OCI-LY7 (cell line): ENCODE data around the gene ASIC3. TPM values are rescaled to one million over a fixed set of nuclear protein-coding genes. Genes with fewer than 3 reads are reported as not detected.

Experiments used
- BruUV-seq: library from RNA; stranded (reverse); fragments of 400-500 nt; replicated peaks from 2 replicates; lab custom pipeline; 2021; lab: Mats Ljungman, UMichigan
- CTCF ChIA-PET: fragments of 300-600 bp; sonication (Branson Sonifier 250); formaldehyde crosslinking; loops from one replicate; lab custom pipeline; 2022; ENCODE audit warnings: antibody characterized with exemption; ENCODE audit not compliant: unreplicated experiment; lab: Charles Lee
- POLR2A ChIA-PET: fragments of 300-600 bp; sonication (Branson Sonifier 250); formaldehyde crosslinking; loops from one replicate; lab custom pipeline; 2022; ENCODE audit warnings: antibody characterized with exemption; lab: Charles Lee
- DNase-seq: peaks from one replicate; pipeline ENCODE4 v3.0.0-alpha.2; 2015; ENCODE audit warnings: low spot score
- H2AFZ ChIP-seq: fragments of 200-600 bp; sonication (generic), shearing (Covaris generic); 2 replicates; pipeline ENCODE4 v1.6.1; 2014; ENCODE audit warnings: mild to moderate bottlenecking, antibody characterized with exemption, low read length, moderate library complexity
- H3K27ac ChIP-seq: fragments of 200-600 bp; sonication (generic); 2 replicates; pipeline ENCODE4 v1.5.1; 2014; ENCODE audit warnings: mixed run types, low read depth, mild to moderate bottlenecking, moderate library complexity, low read length, inconsistent platforms; ENCODE audit not compliant: poor library complexity, severe bottlenecking
- H3K36me3 ChIP-seq: fragments of 200-600 bp; sonication (generic); 2 replicates; pipeline ENCODE4 v1.6.1; 2014; ENCODE audit warnings: mild to moderate bottlenecking, antibody characterized with exemption, low read length, moderate library complexity, mixed read lengths; ENCODE audit not compliant: insufficient read depth
- H3K4me1 ChIP-seq: fragments of 200-600 bp; sonication (generic); 2 replicates; pipeline ENCODE4 v1.5.1; 2014; ENCODE audit warnings: mild to moderate bottlenecking, low read length; ENCODE audit not compliant: insufficient read depth, poor library complexity, severe bottlenecking
- H3K4me2 ChIP-seq: fragments of 200-600 bp; sonication (generic); 2 replicates; pipeline ENCODE4 v1.6.1; 2014; ENCODE audit warnings: mild to moderate bottlenecking, low read length
- H3K4me3 ChIP-seq: fragments of 200-600 bp; sonication (generic); 2 replicates; pipeline ENCODE4 v1.5.1; 2014; ENCODE audit warnings: mild to moderate bottlenecking, low read depth, low read length; ENCODE audit not compliant: poor library complexity, severe bottlenecking
- H3K79me2 ChIP-seq: fragments of 200-600 bp; sonication (generic); 2 replicates; pipeline ENCODE4 v1.6.1; 2016; ENCODE audit warnings: low read depth, mild to moderate bottlenecking, low read length, moderate library complexity, mixed read lengths; ENCODE audit not compliant: insufficient read depth
- H3K9me2 ChIP-seq: fragments of 200-600 bp; sonication (generic); 2 replicates; pipeline ENCODE4 v1.6.1; 2016; ENCODE audit warnings: mild to moderate bottlenecking, low read length, mixed read lengths; ENCODE audit not compliant: insufficient read depth
- H3K9me3 ChIP-seq: fragments of 200-600 bp; sonication (generic); 2 replicates; pipeline ENCODE4 v1.6.1; 2014; ENCODE audit warnings: mild to moderate bottlenecking, mixed run types, low read length, mixed read lengths
- H4K20me1 ChIP-seq: fragments of 200-600 bp; sonication (generic); 2 replicates; pipeline ENCODE4 v1.6.1; 2014; ENCODE audit warnings: mild to moderate bottlenecking, antibody characterized with exemption, low read length, moderate library complexity, mixed read lengths; ENCODE audit not compliant: insufficient read depth
- EZH2phosphoT487 ChIP-seq: fragments of 200-600 bp; sonication (generic); IDR thresholded peaks from 2 replicates; pipeline ENCODE4 v1.6.1; 2018; ENCODE audit warnings: low read depth, borderline replicate concordance, mild to moderate bottlenecking, mixed run types, antibody characterized with exemption, low read length, moderate library complexity, mixed read lengths
- intact Hi-C: fragments of 100-400 bp; cut with micrococcal nuclease; formaldehyde crosslinking; loops from one replicate; pipeline ENCODE4 v1.10.0; 2022; ENCODE audit not compliant: unreplicated experiment
- total RNA-seq, 2 experiments: library from RNA; depleted of rRNA in 1 of 2; stranded (reverse); fragments of >200 nt in 1 of 2; shearing (Covaris generic) in 1 of 2; gene quantifications; 2 replicates each; pipeline ENCODE4 v1.2.3, GENCODE V29; 2014 to 2022
- TF ChIP-seq, protein P1 (sequence below): fragments of 200-600 bp; sonication (generic); conservative IDR thresholded peaks from 2 replicates; pipeline ENCODE4 v1.5.1; 2014; ENCODE audit warnings: mild to moderate bottlenecking, antibody characterized with exemption, low read length, moderate library complexity, mixed read lengths

The ASIC3 gene
- total RNA-seq, 2 experiments from 2014 or later, result 3.3 to 14.8 TPM

DNA sequence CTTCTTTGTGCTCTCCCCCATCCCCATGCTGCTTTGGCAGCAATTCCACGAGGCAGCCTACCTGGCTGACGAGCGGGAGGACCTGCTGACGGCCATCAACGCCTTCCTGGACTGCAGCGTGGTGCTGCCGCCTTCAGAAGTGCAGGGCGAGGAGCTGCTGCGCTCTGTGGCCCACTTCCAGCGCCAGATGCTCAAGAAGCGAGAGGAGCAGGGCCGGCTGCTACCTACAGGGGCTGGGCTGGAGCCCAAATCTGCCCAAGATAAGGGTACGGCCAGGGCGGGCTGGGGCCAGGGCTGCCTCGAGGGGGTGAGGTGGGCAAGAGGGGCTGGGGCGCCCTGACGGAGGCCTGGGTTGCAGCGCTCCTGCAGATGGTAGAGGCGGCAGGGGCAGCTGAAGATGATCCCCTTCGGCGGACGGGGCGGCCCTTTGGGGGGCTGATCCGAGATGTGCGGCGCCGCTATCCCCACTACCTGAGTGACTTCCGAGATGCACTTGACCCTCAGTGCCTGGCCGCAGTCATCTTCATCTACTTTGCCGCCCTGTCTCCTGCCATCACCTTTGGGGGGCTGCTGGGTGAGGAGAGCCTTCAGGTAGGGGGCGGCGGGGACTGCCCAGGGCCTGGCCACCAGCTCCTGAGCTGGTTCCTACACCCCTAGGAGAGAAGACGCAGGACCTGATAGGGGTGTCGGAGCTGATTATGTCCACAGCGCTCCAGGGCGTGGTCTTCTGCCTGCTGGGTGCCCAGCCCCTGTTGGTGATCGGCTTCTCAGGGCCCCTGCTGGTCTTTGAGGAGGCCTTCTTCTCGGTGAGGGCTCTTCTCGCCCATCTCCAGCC lies 22.9 kb downstream of the ASIC3 start:
- Histone ChIP-seq H3K4me1 (no peaks in the 10 kb centered on the region), H3K27ac (no peak overlapping the region), H4K20me1 (no peaks in the 10 kb centered on the region), H3K36me3 (peaks cover 85% of the 10 kb centered on the region), H3K9me3 (no peaks in the 10 kb centered on the region), H3K4me3 (no peak overlapping the region), H3K79me2 (no peaks in the 10 kb centered on the region), H2AFZ (no peak overlapping the region), H3K4me2 (no peak overlapping the region), H3K9me2 (no peaks in the 10 kb centered on the region)
- intact Hi-C loops, result no loop called here
- TF ChIP-seq EZH2phosphoT487, result no peak
- TF ChIP-seq, protein P1, sequence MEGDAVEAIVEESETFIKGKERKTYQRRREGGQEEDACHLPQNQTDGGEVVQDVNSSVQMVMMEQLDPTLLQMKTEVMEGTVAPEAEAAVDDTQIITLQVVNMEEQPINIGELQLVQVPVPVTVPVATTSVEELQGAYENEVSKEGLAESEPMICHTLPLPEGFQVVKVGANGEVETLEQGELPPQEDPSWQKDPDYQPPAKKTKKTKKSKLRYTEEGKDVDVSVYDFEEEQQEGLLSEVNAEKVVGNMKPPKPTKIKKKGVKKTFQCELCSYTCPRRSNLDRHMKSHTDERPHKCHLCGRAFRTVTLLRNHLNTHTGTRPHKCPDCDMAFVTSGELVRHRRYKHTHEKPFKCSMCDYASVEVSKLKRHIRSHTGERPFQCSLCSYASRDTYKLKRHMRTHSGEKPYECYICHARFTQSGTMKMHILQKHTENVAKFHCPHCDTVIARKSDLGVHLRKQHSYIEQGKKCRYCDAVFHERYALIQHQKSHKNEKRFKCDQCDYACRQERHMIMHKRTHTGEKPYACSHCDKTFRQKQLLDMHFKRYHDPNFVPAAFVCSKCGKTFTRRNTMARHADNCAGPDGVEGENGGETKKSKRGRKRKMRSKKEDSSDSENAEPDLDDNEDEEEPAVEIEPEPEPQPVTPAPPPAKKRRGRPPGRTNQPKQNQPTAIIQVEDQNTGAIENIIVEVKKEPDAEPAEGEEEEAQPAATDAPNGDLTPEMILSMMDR, result no peak
- BruUV-seq, result no TSS peak
- ChIA-PET CTCF (interaction anchor here (0.6 kb wide), 1 partner anchor 40 kb away, joined by 3 read pairs; no protein-coding TSS in a partner anchor), POLR2A (no interaction called here)
- DNase-seq, result no peak

DNA sequence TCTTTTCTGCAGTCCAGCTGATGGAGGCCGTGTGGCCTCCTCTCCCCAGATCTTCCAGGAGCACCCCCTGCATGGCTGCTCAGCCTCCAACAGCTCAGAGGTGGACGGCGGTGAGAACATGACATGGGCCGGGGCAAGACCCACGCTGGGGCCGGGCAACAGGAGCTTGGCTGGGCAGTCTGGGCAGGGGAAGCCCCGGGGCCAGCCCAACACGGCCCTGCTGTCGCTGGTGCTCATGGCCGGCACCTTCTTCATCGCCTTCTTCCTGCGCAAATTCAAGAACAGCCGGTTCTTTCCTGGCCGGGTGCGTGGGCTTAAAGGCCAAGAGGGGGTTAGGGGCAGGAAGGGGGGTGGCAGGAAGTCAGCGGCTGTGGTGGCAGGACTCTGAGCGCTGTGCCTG lies 25.7 kb downstream of the ASIC3 start:
- CTCF ChIA-PET, result no interaction called here
- Histone ChIP-seq H2AFZ (no peak overlapping the region), H3K4me2 (no peak overlapping the region), H4K20me1 (no peaks in the 10 kb centered on the region), H3K27ac (no peak overlapping the region), H3K9me3 (no peaks in the 10 kb centered on the region), H3K36me3 (peaks cover 92% of the 10 kb centered on the region), H3K4me3 (no peak overlapping the region), H3K4me1 (peaks cover 9% of the 10 kb centered on the region), H3K79me2 (0 out of 2 replicates have a peak, but pooled peaks cover 2% of the 10 kb centered on the region), H3K9me2 (no peaks in the 10 kb centered on the region)
- no peak for DNase-seq
- intact Hi-C loops, result no loop called here
- no peak for TF ChIP-seq EZH2phosphoT487
- TF ChIP-seq, protein P1, result no peak
- POLR2A ChIA-PET, result no interaction called here
- no TSS peak for BruUV-seq
